Stomach smooth muscle (tissue), 2 donors: ENCODE data around the gene SRM.
"Not testable (repeated sequence)": the region's sequence is repeated elsewhere in the genome, so short reads cannot be mapped to it uniquely, and the experiment has no call there.

Experiments
- H3K27ac ChIP-seq: one replicate; pipeline ENCODE4 v1.7.0; 2013; ENCODE audit warnings: mild to moderate bottlenecking, low read length, inconsistent platforms
- H3K27me3 ChIP-seq, 2 donors: one replicate each; pipeline ENCODE4 v1.7.0; 2013; ENCODE audit warnings: low read length in 2 of 2; ENCODE audit not compliant: insufficient read depth in 2 of 2, control insufficient read depth in 1 of 2
- H3K36me3 ChIP-seq, 2 donors: one replicate each; pipeline ENCODE4 v1.7.0; 2013; ENCODE audit warnings: low read length in 2 of 2; ENCODE audit not compliant: control insufficient read depth in 2 of 2, insufficient read depth in 2 of 2
- H3K4me1 ChIP-seq: one replicate; pipeline ENCODE4 v1.7.0; 2013; ENCODE audit warnings: low read length; ENCODE audit not compliant: control insufficient read depth, insufficient read depth
- H3K4me3 ChIP-seq, 2 donors: one replicate each; pipeline ENCODE4 v1.7.0; 2013; ENCODE audit warnings: low read length in 2 of 2
- H3K9ac ChIP-seq, 2 donors: one replicate each; pipeline ENCODE4 v1.7.0; 2013; ENCODE audit warnings: low read length in 2 of 2, mild to moderate bottlenecking in 1 of 2
- H3K9me3 ChIP-seq, 2 donors: one replicate each; pipeline ENCODE4 v1.7.0; 2013; ENCODE audit warnings: low read length in 2 of 2; ENCODE audit not compliant: control insufficient read depth in 2 of 2
- donor health status: healthy.
- donor health status: Pancreatic carcinoma.

SRM gene

DNA sequence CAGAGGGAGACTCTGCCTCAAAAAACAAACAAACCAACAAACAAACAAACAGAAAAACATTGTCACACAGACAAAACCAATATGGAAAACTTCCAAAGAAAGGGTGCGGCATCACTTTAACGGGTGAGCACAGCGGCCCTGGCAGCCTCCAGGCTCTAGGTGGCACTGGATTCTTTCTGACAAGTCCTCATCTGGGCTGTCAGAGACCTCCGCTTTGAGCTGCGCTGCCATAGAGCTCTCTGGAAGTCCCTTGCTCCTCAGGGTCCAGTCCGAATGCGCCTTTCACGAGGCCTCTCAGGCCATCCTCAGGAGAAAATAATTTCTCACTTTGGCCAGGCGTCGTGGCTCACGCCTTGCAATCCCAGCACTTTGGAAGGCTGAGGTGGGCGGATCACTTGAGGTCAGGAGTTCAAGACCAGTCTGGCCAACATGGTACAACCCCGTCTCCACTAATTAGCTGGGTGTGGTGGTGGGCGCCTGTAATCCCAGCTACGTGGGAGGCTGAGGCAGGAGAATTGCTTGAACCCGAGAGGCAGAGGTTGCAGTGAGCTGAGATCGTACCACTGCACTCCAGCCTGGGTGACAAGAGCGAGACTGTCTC is 4.2 kb upstream of the SRM start:
- H3K9me3 ChIP-seq, H3K9ac ChIP-seq, H3K4me3 ChIP-seq, H3K27me3 ChIP-seq, H3K27ac ChIP-seq: not testable (repeated sequence)
- Histone ChIP-seq H3K4me1 (peaks cover 12% of the 10 kb centered on the region), H3K36me3 (peaks cover 23 to 27% of the 10 kb centered on the region in 2 donors)

DNA sequence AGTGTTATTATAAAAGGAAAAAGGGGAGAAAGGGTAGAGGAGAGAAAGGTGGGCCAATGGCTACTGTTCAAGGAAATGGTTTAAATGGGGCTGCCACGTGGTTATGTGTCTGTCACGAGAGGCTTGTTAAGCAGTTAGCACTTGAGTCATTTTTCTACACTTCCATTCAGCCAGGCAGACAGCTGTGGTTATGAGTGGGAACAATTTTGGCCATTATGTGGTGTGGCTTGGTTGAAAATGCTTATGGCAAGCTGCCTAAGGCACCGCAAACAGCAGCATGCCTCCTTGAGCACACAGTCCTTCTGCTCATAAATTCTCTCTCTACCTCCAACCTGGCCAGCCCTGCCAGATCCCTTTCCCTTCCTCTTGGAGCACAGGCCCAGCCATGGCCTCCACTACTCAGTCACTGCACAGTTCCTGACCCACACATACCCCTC is 3.2 kb upstream of the SRM start:
- no peak overlapping the region for H3K27ac ChIP-seq
- H3K9me3 ChIP-seq, result peaks cover 0 to 3% of the 10 kb centered on the region in 2 donors
- H3K4me3 ChIP-seq, result no peak overlapping the region
- peaks cover 18% of the 10 kb centered on the region for H3K4me1 ChIP-seq
- no peaks in the 10 kb centered on the region for H3K27me3 ChIP-seq
- no peak overlapping the region for H3K9ac ChIP-seq
- peaks cover 13 to 17% of the 10 kb centered on the region in 2 donors for H3K36me3 ChIP-seq

DNA sequence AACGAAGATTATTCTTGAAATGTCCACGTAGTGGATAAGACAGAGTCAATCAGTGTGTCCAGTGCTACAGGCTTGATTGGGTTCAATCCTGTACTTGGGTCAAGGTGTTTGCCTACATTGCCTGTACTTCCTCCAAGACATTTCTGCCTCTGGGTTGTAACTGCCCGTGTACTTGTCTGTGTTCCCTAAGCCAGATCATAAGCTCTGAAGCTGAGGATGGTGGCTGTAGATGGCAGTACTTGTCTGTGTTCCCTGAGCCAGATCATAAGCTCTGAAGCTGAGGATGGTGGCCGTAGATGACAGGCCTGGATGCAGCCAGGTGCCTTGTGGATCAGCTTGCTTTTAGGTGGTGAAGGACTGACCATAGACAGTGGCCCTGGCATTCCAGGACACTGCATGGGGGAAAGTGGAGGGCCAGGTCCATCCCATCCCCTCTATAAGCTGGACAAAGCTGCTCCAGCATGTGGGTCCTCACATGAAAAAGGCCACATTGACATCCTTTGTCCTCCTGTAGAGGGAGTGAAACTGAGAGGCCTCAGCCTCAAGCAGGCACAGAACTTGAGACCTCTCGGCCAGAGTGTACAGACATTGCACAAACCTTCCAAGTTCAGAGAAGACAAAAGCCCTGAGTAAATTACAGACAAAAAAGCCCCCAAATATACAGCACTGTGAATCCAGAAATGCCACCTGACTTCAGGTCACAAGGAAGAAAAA is 2.0 kb upstream of the SRM start:
- Histone ChIP-seq H3K4me3 (no peak overlapping the region), H3K36me3 (peaks cover 9 to 12% of the 10 kb centered on the region in 2 donors), H3K9ac (peak overlapping the region in 1 of 2 donors; percentile 21), H3K27ac (no peak overlapping the region), H3K27me3 (no peaks in the 10 kb centered on the region), H3K4me1 (peaks cover 18% of the 10 kb centered on the region), H3K9me3 (peaks cover 0 to 3% of the 10 kb centered on the region in 2 donors)

DNA sequence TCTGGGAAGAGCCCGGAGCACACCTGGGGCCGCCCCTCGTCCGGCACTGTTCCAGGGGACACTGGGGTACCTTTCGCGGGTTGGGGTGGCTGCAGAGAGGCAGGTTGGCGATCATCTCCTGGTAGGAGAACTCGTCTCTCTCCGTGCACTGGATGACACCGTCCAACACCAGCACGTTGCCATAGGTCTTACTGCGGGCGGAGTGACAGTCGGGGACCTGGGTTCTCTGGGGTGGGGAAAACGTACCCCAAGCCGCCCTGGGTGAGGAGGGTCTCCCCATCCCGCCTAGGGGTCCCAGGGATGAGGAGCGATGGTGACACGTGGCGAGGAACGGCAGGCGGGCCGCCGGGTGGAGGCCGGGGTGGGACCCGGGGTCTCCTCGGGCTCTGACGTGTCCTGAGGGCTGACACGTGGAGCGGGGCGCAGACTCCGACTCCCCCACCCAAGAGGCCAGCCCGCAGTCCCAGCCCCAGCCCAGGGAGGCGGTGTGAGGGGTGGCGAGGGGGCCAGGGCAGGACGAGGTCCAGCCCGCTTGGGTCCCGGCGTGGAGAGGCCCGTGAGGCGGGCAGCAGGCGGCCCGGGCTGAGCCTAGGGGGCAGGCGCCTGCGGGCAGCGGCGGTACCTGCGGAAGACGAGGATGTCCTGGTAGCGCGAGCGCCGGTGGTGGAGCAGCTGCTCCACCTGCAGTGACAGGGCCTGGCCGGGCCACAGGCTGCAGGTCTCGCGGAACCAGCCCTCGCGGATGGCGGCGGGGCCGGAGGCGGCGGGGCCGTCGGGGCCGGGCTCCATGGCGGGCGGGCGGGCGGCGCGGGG is 457 bp downstream of the SRM start:
- Histone ChIP-seq H3K27me3 (no peaks in the 10 kb centered on the region), H3K4me1 (peaks cover 18% of the 10 kb centered on the region), H3K9ac (peak overlapping the region; percentile 80 to 88), H3K27ac (no peak overlapping the region), H3K36me3 (peaks cover 3 to 5% of the 10 kb centered on the region in 2 donors), H3K4me3 (peak overlapping the region; percentile 75 to 83), H3K9me3 (no peaks in the 10 kb centered on the region)

DNA sequence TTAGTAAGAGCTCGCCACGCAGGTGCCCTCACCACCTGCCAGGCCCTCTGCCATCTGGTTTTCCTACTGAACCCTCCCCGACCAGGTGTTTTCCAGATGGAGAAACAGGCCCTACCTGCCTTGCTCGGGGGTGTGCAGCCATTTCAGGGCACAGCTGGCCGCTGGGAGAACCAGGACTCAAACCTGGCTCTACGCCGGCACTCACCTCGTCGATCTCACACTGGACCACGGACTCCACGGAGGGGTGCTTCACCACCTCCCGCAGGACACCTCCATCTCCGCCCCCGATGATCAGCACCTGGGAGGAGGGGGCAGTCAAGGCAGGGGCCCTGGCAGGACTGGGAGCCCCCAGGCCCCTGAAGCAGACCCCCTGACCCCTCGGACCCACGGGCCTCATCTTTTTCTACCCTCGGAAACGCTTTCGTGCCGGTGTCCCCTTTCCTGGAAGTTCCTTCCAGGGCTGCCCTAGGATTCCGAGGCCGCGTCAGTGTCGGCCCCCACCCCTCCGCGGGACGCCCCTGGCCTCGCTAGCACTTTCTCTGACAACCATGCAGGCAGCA is 1.1 kb downstream of the SRM start:
- H3K36me3 ChIP-seq, result peaks cover 3 to 5% of the 10 kb centered on the region in 2 donors
- no peaks in the 10 kb centered on the region for H3K27me3 ChIP-seq
- H3K27ac ChIP-seq, result no peak overlapping the region
- H3K9ac ChIP-seq, result peak overlapping the region; percentile 80 to 88
- peak overlapping the region; percentile 75 to 83 for H3K4me3 ChIP-seq
- H3K9me3 ChIP-seq, result no peaks in the 10 kb centered on the region
- H3K4me1 ChIP-seq, result peaks cover 18% of the 10 kb centered on the region

DNA sequence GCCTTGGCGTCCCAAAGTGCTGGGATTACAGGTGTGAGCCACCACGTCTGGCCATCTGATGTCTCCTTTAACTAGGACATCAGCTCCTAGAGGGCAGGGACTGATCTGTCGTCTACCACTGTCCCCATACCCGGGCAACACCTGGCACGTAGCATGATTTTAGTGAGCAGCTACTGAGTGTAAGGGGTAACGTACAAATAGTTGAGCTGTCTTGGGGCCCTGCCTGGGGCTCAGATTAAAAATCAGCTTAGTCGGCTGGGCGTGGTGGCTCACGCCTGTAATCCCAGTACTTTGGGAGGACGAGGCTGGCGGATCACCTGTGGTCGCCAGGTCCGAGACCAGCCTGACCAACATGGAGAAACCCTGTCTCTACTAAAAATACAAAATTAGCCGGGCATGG is 1.8 kb downstream of the SRM start:
- H3K4me1 ChIP-seq, result peaks cover 19% of the 10 kb centered on the region

DNA sequence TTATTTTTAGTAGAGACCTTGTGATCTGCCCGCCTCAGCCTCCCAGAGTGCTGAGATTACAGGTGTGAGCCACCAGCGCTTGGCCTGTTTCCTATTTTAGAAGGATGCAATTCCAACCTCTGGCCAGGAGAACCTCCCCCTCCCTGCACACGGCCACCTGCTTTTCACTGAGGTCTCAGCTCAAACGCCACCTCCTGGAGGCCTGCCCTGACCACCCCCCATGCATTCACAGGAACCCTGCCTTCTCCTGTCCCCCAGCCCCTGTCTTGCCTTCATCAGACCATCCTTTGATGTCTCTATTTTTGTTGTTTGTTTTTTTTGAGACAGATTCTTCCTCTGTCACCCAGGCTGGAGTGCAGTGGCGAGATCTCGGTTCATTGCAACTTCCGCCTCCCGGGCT is 2.3 kb downstream of the SRM start:
- Histone ChIP-seq H3K27ac (no peak overlapping the region), H3K36me3 (peaks cover 3 to 5% of the 10 kb centered on the region in 2 donors), H3K4me1 (peaks cover 23% of the 10 kb centered on the region), H3K9me3 (no peaks in the 10 kb centered on the region), H3K4me3 (no peak overlapping the region), H3K27me3 (peaks cover 8 to 11% of the 10 kb centered on the region in 2 donors), H3K9ac (no peak overlapping the region)

More for the DNA sequence above, 1.8 kb downstream of the SRM start:
- H3K27me3 ChIP-seq, result peaks cover 4 to 6% of the 10 kb centered on the region in 2 donors
- no peak overlapping the region for H3K27ac ChIP-seq
- no peaks in the 10 kb centered on the region for H3K9me3 ChIP-seq
- H3K36me3 ChIP-seq, result peaks cover 3 to 5% of the 10 kb centered on the region in 2 donors
- no peak overlapping the region for H3K4me3 ChIP-seq
- no peak overlapping the region for H3K9ac ChIP-seq

DNA sequence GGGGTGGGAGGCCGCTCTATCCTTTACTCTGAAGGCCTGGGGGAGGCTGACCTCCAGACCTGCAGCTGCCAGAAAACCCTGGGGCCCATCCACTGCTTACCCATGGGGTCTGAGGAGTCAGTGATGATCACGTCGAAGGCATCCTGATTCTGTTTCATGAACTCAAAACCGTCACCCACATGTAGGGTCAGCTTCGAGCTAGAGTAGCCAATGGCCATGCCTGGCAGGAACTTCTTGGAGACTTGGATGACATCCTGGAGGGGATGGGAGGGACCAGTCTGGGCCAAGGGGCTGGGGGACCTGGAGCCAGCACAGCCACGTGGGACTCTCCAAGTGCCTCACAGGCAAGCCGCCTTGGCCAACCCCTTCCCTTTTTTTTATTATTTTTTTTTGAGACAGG is 3.3 kb downstream of the SRM start:
- peaks cover 23% of the 10 kb centered on the region for H3K4me1 ChIP-seq
- no peak overlapping the region for H3K9ac ChIP-seq
- H3K9me3 ChIP-seq, result no peaks in the 10 kb centered on the region
- H3K36me3 ChIP-seq, result peaks cover 3 to 5% of the 10 kb centered on the region in 2 donors
- no peak overlapping the region for H3K27ac ChIP-seq
- H3K27me3 ChIP-seq, result peaks cover 9 to 15% of the 10 kb centered on the region in 2 donors
- no peak overlapping the region for H3K4me3 ChIP-seq

DNA sequence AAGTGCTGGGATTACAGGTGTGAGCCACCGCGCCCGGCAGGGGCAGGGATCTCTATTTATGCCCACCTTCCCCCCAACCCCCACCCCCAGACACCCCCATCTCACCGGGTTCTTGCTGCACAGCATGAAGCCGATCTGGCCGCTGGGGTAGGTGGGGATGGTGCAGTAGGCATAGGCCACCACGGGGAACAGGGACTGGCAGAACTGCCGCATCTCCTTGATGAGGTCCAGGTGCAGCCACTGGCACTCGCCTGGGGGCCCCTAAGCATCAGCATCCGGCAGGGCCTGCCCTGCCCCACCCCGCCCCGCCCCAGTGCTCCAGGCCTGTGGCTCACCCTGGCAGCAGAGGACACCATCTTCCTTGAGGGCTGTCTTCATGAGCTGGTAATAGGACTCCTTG is 4.1 kb downstream of the SRM start:
- H3K4me3 ChIP-seq, result no peak overlapping the region
- H3K27me3 ChIP-seq, result peaks cover 9 to 15% of the 10 kb centered on the region in 2 donors
- H3K36me3 ChIP-seq, result peaks cover 3 to 5% of the 10 kb centered on the region in 2 donors
- H3K9ac ChIP-seq, result no peak overlapping the region
- peaks cover 18% of the 10 kb centered on the region for H3K4me1 ChIP-seq
- H3K27ac ChIP-seq, result no peak overlapping the region
- H3K9me3 ChIP-seq, result no peaks in the 10 kb centered on the region

DNA sequence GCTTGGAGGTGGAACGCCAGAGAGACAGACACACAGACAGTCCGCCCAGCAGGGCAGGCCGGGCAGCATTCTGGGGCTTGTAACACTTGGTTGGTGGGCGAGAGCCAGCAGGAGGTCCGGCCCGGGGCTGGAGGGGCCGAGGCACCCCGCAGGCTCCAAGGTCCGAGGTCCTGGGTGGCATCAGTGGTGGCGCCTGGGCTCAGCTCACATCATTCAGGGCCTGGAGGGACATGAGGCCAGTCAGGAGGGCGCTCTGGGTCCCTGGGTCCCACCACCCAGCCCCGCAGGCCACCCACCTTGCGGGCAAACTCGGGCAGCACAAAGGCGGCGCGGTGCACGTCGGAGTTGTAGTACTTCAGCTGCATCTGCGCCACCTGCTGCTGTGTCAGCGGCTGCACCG is 5.2 kb downstream of the SRM start:
- Histone ChIP-seq H3K4me1 (peaks cover 16% of the 10 kb centered on the region), H3K9ac (no peak overlapping the region), H3K27ac (no peak overlapping the region), H3K36me3 (peaks cover 3 to 5% of the 10 kb centered on the region in 2 donors), H3K27me3 (peaks cover 9 to 15% of the 10 kb centered on the region in 2 donors), H3K4me3 (no peak overlapping the region), H3K9me3 (no peaks in the 10 kb centered on the region)
